Measurements from ENCODE around the gene PLA2G3.

DNA sequence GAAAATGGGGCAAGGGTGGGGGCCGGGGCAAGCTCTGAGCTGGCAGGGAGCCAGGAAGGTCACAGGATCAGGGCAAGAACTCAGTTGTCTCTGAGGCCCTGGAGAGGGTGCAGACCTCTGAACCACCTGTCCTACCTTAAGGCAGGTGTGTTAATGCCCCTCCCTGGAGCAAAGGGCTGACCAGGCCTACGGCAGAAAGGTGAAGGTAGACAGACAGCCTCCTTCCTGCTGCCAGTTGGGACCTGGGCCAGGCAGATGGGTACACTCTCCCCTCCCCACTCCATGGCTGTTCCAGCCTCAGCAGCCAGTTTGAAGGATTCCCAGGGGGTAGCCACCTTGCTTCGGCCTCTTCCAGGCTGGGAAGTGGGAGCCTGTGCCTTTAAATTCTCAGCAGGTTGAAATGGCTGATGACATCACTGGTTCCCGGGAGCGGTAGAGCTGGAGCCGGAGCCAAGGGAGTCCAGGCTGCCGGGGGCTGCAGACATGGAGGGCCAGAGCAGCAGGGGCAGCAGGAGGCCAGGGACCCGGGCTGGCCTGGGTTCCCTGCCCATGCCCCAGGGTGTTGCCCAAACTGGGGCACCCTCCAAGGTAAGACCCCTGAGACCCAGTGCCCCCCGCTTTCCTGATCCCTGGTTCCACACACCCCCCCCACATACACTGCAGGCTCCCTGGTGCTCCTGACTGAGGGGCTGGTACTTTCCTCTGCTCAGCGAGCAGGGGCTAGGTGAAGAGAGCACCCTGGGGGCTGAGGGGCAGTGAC, 17.6 kb downstream of the PLA2G3 start, which contains the start of gene INPP5J:
- TF ChIP-seq, protein P1, sequence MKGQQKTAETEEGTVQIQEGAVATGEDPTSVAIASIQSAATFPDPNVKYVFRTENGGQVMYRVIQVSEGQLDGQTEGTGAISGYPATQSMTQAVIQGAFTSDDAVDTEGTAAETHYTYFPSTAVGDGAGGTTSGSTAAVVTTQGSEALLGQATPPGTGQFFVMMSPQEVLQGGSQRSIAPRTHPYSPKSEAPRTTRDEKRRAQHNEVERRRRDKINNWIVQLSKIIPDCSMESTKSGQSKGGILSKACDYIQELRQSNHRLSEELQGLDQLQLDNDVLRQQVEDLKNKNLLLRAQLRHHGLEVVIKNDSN (IDR thresholded peaks at IDR 0.05): no peak
- TF ChIP-seq RAD21 (IDR thresholded peaks at IDR 0.05; ENCODE audit: low read depth) (no peak), CREB1 (IDR thresholded peaks at IDR 0.05; ENCODE audit: low read depth) (peak; percentile 40; the same call in 1 of the 2 replicates), REST (IDR thresholded peaks at IDR 0.05; ENCODE audit: low read depth) (no peak), TAF1 (IDR thresholded peaks at IDR 0.05; ENCODE audit: low read depth) (peak; percentile 36; the same call in 1 of the 2 replicates), NFIC (IDR thresholded peaks at IDR 0.05) (peak; percentile 26), CEBPB (IDR thresholded peaks at IDR 0.05) (no peak), TCF12 (IDR thresholded peaks at IDR 0.05; ENCODE audit: low read depth) (no peak), EGR1 (IDR thresholded peaks at IDR 0.05) (no peak), FOXM1 (IDR thresholded peaks at IDR 0.05; ENCODE audit: borderline replicate concordance, low read depth) (no peak)
- TF ChIP-seq, protein P2, sequence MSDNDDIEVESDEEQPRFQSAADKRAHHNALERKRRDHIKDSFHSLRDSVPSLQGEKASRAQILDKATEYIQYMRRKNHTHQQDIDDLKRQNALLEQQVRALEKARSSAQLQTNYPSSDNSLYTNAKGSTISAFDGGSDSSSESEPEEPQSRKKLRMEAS (IDR thresholded peaks at IDR 0.05): peak; percentile 60
